SKM-1 (cell line): ENCODE data around the gene THOC2.
"Not testable (repeated sequence)": the region's sequence is repeated elsewhere in the genome, so short reads cannot be mapped to it uniquely, and the experiment has no call there.

Experiments used
- DNase-seq: peaks from one replicate; lab custom pipeline; 2025; ENCODE audit not compliant: unreplicated experiment; lab: John Stamatoyannopoulos, UW

Gene THOC2

GRCh38 chrX:123581586-123581985 is 151.3 kb downstream of the THOC2 start:
- DNase-seq: no peak

- no peak for DNase-seq
Measured at GRCh38 chrX:123580792-123581191, 152.1 kb downstream of the THOC2 start.

GRCh38 chrX:123574027-123574426 is 158.8 kb downstream of the THOC2 start:
- DNase-seq: not testable (repeated sequence)

GRCh38 chrX:123570011-123570590 is 162.8 kb downstream of the THOC2 start:
- DNase-seq: no peak

- no peak for DNase-seq
Measured at GRCh38 chrX:123563167-123563566, 169.7 kb downstream of the THOC2 start.

GRCh38 chrX:123562342-123563146 is 170.3 kb downstream of the THOC2 start:
- DNase-seq: no peak

GRCh38 chrX:123561439-123562215 is 171.2 kb downstream of the THOC2 start:
- no peak for DNase-seq

GRCh38 chrX:123550829-123551228 is 182.0 kb downstream of the THOC2 start:
- no peak for DNase-seq
